WTC11 (cell line): ENCODE data around the gene TMEM11. TPM values are rescaled to one million over a fixed set of nuclear protein-coding genes. Genes with fewer than 3 reads are reported as not detected.

Experiments
- ATAC-seq: fragments of 200-7000 bp; cut with Tn5 transposase; 2 replicates; pipeline ENCODE4 v1.10.0; 2021; ENCODE audit warnings: mild to moderate bottlenecking, moderate library complexity
- CTCF ChIA-PET: fragments of 300-600 bp; sonication (Branson Sonifier 250); formaldehyde crosslinking; loops from one replicate; lab custom pipeline; 2021; ENCODE audit warnings: antibody characterized with exemption; lab: Charles Lee
- POLR2A ChIA-PET: fragments of 350-600 bp; sonication (Branson Sonifier 250); formaldehyde crosslinking; loops from one replicate; lab custom pipeline; 2021; ENCODE audit warnings: antibody characterized with exemption; lab: Charles Lee
- DNase-seq: peaks from one replicate; pipeline ENCODE4 v3.0.0; 2021; ENCODE audit warnings: low spot score
- H3K27ac Mint-ChIP-seq: 2 replicates; pipeline ENCODE4 v1.8.0; 2021; ENCODE audit warnings: mixed read lengths
- H3K27me3 Mint-ChIP-seq: 2 replicates; pipeline ENCODE4 v1.8.0; 2021; ENCODE audit warnings: low read depth, mild to moderate bottlenecking, moderate library complexity, mixed read lengths
- H3K36me3 Mint-ChIP-seq: 2 replicates; pipeline ENCODE4 v1.8.0; 2021; ENCODE audit warnings: mixed read lengths
- H3K4me1 Mint-ChIP-seq: 2 replicates; pipeline ENCODE4 v1.8.0; 2022; ENCODE audit warnings: mixed read lengths
- H3K4me3 Mint-ChIP-seq: 2 replicates; pipeline ENCODE4 v1.8.0; 2021; ENCODE audit warnings: mild to moderate bottlenecking, moderate library complexity, mixed read lengths
- H3K9me3 Mint-ChIP-seq: 2 replicates; pipeline ENCODE4 v1.8.0; 2021; ENCODE audit warnings: mixed read lengths
- ATF2 ChIP-seq: sonication (generic); formaldehyde crosslinking; IDR thresholded peaks from 2 replicates; pipeline ENCODE4 v1.8.1; 2022; ENCODE audit warnings: low read depth, missing genetic modification reagents, borderline replicate concordance
- CBFB ChIP-seq: sonication (generic); formaldehyde crosslinking; IDR thresholded peaks from 2 replicates; pipeline ENCODE4 v1.8.1; 2022; ENCODE audit warnings: mild to moderate bottlenecking, low read depth, missing genetic modification reagents
- ERG ChIP-seq: fragments of 250-450 bp; sonication (Bioruptor Pico); IDR thresholded peaks from 2 replicates; pipeline ENCODE4 v1.8.0; 2021; ENCODE audit warnings: mild to moderate bottlenecking
- FOXJ3 ChIP-seq: sonication (generic); formaldehyde crosslinking; IDR thresholded peaks from 2 replicates; pipeline ENCODE4 v1.9.0; 2021; ENCODE audit warnings: missing genetic modification reagents, mild to moderate bottlenecking, borderline replicate concordance
- MXD4 ChIP-seq: fragments of 250-450 bp; sonication (Bioruptor Pico); IDR thresholded peaks from 2 replicates; pipeline ENCODE4 v1.8.0; 2021; ENCODE audit warnings: mild to moderate bottlenecking, moderate library complexity, borderline replicate concordance
- NFYB ChIP-seq: sonication (generic); formaldehyde crosslinking; conservative IDR thresholded peaks from 2 replicates; pipeline ENCODE4 v1.8.0; 2022; ENCODE audit warnings: low read depth, missing genetic modification reagents
- NR3C1 ChIP-seq: sonication (generic); formaldehyde crosslinking; conservative IDR thresholded peaks from 2 replicates; pipeline ENCODE4 v1.8.1; 2023; ENCODE audit warnings: low read depth, mild to moderate bottlenecking, missing genetic modification reagents
- SMAD4 ChIP-seq: sonication (generic); formaldehyde crosslinking; IDR thresholded peaks from 2 replicates; pipeline ENCODE4 v1.8.0; 2022; ENCODE audit warnings: mild to moderate bottlenecking, missing genetic modification reagents
- TEAD4 ChIP-seq: sonication (generic); formaldehyde crosslinking; IDR thresholded peaks from 2 replicates; pipeline ENCODE4 v1.8.0; 2022; ENCODE audit warnings: mild to moderate bottlenecking, missing genetic modification reagents
- ZNF219 ChIP-seq: sonication (generic); formaldehyde crosslinking; IDR thresholded peaks from 2 replicates; pipeline ENCODE4 v1.8.0; 2023; ENCODE audit warnings: missing genetic modification reagents, mild to moderate bottlenecking, borderline replicate concordance
- ZNF425 ChIP-seq: fragments of 250-450 bp; sonication (Bioruptor Pico); conservative IDR thresholded peaks from 2 replicates; pipeline ENCODE4 v1.9.0; 2021; ENCODE audit warnings: mild to moderate bottlenecking
- total RNA-seq: library from RNA; stranded (reverse); gene quantifications from 3 replicates; pipeline ENCODE4 v1.2.3, GENCODE V29; 2021
- TF ChIP-seq, protein P1 (sequence below): fragments of 250-450 bp; sonication (Bioruptor Pico); IDR thresholded peaks from 2 replicates; pipeline ENCODE4 v2.1.2; 2022; ENCODE audit warnings: mild to moderate bottlenecking, moderate library complexity

Gene TMEM11
- total RNA-seq, 1 experiment from 2014 or later, result 37.0 TPM

DNA sequence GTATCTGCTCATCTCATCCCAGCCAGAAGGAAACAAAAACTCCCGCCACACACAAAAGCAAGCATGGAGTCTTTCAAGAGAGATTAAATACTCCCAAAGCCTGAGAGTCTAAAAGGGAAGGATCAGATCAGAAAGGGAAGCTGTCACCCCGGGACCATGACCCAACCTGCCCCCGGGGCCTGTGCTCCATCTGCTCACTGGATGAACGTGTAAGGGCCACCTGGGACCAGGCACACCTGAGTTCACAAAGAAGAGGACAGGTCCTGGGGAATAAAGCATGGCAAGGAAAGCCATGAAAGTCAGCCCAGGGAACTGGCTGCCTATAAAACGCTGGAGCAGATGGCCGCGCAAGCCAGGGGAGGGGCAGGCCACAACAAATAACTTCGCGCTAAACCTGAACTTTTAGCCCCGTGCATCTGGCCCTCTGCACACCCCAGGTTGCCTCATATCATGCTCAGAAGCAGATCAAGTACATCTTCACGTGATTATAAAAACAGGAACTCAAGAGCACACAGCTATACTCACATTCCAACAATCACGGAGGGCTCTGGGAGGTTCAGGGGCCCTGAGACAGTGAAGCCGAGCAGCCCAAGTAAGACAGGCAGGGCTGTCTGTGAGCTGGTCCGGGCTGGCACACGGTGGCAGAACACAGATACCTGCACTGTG lies 3.4 kb downstream of the TMEM11 start:
- DNase-seq (no peak), ATAC-seq (no peak)
- POLR2A ChIA-PET, result no interaction called here
- Mint-ChIP-seq H3K4me3 (no peak overlapping the region), H3K27me3 (no peaks in the 10 kb centered on the region; the same call in 1 of the 2 replicates), H3K4me1 (peaks cover 31% of the 10 kb centered on the region), H3K36me3 (peaks cover 18% of the 10 kb centered on the region), H3K9me3 (no peaks in the 10 kb centered on the region), H3K27ac (peak overlapping the region; percentile 78)
- CTCF ChIA-PET, result interaction anchor here (1.5 to 3.5 kb wide), 2 partner anchors 29 to 70 kb away, joined by 3 to 13 read pairs; no protein-coding TSS in a partner anchor
- no peak for TF ChIP-seq ZNF219
- no peak for TF ChIP-seq ATF2
- no peak for TF ChIP-seq SMAD4
- no peak for TF ChIP-seq MXD4 (CRISPR knock-in tag)
- TF ChIP-seq CBFB (CRISPR knock-in tag), result no peak

GRCh38 chr17:21209511-21210175 lies 4.3 kb downstream of the TMEM11 start:
- CTCF ChIA-PET, result no interaction called here
- ATAC-seq (no peak), DNase-seq (no peak)
- Mint-ChIP-seq H3K27ac (no peak overlapping the region; the same call in 1 of the 2 replicates), H3K36me3 (peaks cover 18% of the 10 kb centered on the region), H3K9me3 (no peaks in the 10 kb centered on the region), H3K4me1 (peaks cover 31% of the 10 kb centered on the region), H3K4me3 (no peak overlapping the region), H3K27me3 (no peaks in the 10 kb centered on the region)
- POLR2A ChIA-PET, result no interaction called here
- TF ChIP-seq NR3C1 (CRISPR knock-in tag) (no peak), ERG (CRISPR knock-in tag) (no peak), FOXJ3 (CRISPR knock-in tag) (no peak), TEAD4 (CRISPR knock-in tag) (no peak)

GRCh38 chr17:21208352-21208751 lies 5.6 kb downstream of the TMEM11 start:
- H3K4me3 Mint-ChIP-seq, result no peak overlapping the region
- H3K36me3 Mint-ChIP-seq, result peaks cover 18% of the 10 kb centered on the region
- no peak for ATAC-seq
- TF ChIP-seq NFYB (CRISPR knock-in tag) (no peak), ZNF425 (no peak)
- TF ChIP-seq, protein P1, sequence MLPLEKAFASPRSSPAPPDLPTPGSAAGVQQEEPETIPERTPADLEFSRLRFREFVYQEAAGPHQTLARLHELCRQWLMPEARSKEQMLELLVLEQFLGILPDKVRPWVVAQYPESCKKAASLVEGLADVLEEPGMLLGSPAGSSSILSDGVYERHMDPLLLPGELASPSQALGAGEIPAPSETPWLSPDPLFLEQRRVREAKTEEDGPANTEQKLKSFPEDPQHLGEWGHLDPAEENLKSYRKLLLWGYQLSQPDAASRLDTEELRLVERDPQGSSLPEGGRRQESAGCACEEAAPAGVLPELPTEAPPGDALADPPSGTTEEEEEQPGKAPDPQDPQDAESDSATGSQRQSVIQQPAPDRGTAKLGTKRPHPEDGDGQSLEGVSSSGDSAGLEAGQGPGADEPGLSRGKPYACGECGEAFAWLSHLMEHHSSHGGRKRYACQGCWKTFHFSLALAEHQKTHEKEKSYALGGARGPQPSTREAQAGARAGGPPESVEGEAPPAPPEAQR (CRISPR knock-in tag), result no peak
- peaks cover 35% of the 10 kb centered on the region for H3K4me1 Mint-ChIP-seq
- no peaks in the 10 kb centered on the region for H3K9me3 Mint-ChIP-seq
- ChIA-PET CTCF (no interaction called here), POLR2A (no interaction called here)
- H3K27ac Mint-ChIP-seq, result 0 out of 2 replicates have a peak overlapping the region, but pooled peaks have one; percentile 49
- no peaks in the 10 kb centered on the region for H3K27me3 Mint-ChIP-seq
- no peak for DNase-seq
